IPS-18c (cell line): ENCODE data around the gene TSPEAR.
"Not testable (repeated sequence)": the region's sequence is repeated elsewhere in the genome, so short reads cannot be mapped to it uniquely, and the experiment has no call there.

Source experiments
- H3K4me3 ChIP-seq: 2 replicates; pipeline ENCODE4 v1.7.0; 2013; ENCODE audit warnings: low read depth, mild to moderate bottlenecking, low read length, moderate library complexity; ENCODE audit not compliant: insufficient read depth
- H3K9me3 ChIP-seq: one replicate; pipeline ENCODE4 v1.6.1; 2013; ENCODE audit warnings: mild to moderate bottlenecking, low read length, moderate library complexity; ENCODE audit not compliant: control insufficient read depth, insufficient read depth

Gene TSPEAR

GRCh38 chr21:44700101-44701022 is 11.0 kb downstream of the TSPEAR start:
- no peak overlapping the region for H3K4me3 ChIP-seq
- H3K9me3 ChIP-seq, result no peaks in the 10 kb centered on the region

- Histone ChIP-seq H3K9me3 (no peaks in the 10 kb centered on the region), H3K4me3 (no peak overlapping the region)
Observed at GRCh38 chr21:44699502-44700001, 11.8 kb downstream of the TSPEAR start.

- Histone ChIP-seq H3K9me3 (no peaks in the 10 kb centered on the region), H3K4me3 (no peak overlapping the region)
Observed at GRCh38 chr21:44697811-44698734, 13.3 kb downstream of the TSPEAR start.

GRCh38 chr21:44697172-44697810 is 14.1 kb downstream of the TSPEAR start, which contains the start of gene KRTAP10-12:
Gene KRTAP10-12 (plus strand): TSS chr21:44697172. CDS start chr21:44697202, 30 bp downstream.
- H3K9me3 ChIP-seq, H3K4me3 ChIP-seq: not testable (repeated sequence)

GRCh38 chr21:44696572-44696971 is 14.8 kb downstream of the TSPEAR start:
- Histone ChIP-seq H3K4me3 (no peak overlapping the region), H3K9me3 (no peaks in the 10 kb centered on the region)

GRCh38 chr21:44695641-44696040 is 15.7 kb downstream of the TSPEAR start:
- Histone ChIP-seq H3K9me3 (no peaks in the 10 kb centered on the region), H3K4me3 (no peak overlapping the region)

- H3K9me3 ChIP-seq, result no peaks in the 10 kb centered on the region
- no peak overlapping the region for H3K4me3 ChIP-seq
Observed at GRCh38 chr21:44695184-44695583, 16.2 kb downstream of the TSPEAR start.

GRCh38 chr21:44694776-44695175 is 16.6 kb downstream of the TSPEAR start:
- H3K4me3 ChIP-seq, result no peak overlapping the region
- H3K9me3 ChIP-seq, result no peaks in the 10 kb centered on the region

- no peaks in the 10 kb centered on the region for H3K9me3 ChIP-seq
- no peak overlapping the region for H3K4me3 ChIP-seq
Observed at GRCh38 chr21:44692798-44693512, 18.4 kb downstream of the TSPEAR start.

- H3K4me3 ChIP-seq, result no peak overlapping the region
- H3K9me3 ChIP-seq, result no peaks in the 10 kb centered on the region
Observed at GRCh38 chr21:44691686-44692085, 19.7 kb downstream of the TSPEAR start.

- H3K4me3 ChIP-seq, H3K9me3 ChIP-seq: not testable (repeated sequence)
Observed at GRCh38 chr21:44689740-44690139, 21.6 kb downstream of the TSPEAR start.

- Histone ChIP-seq H3K4me3 (no peak overlapping the region), H3K9me3 (no peaks in the 10 kb centered on the region)
Observed at GRCh38 chr21:44687671-44688070, 23.7 kb downstream of the TSPEAR start.

- H3K4me3 ChIP-seq, result no peak overlapping the region
Observed at GRCh38 chr21:44686843-44687561, 24.4 kb downstream of the TSPEAR start.

GRCh38 chr21:44686000-44686781 is 25.2 kb downstream of the TSPEAR start:
- Histone ChIP-seq H3K4me3 (no peak overlapping the region), H3K9me3 (no peaks in the 10 kb centered on the region)

More at GRCh38 chr21:44686843-44687561, 24.4 kb downstream of the TSPEAR start:
- no peaks in the 10 kb centered on the region for H3K9me3 ChIP-seq

- not testable (repeated sequence) for H3K4me3 ChIP-seq, H3K9me3 ChIP-seq
Observed at GRCh38 chr21:44685050-44685449, 26.3 kb downstream of the TSPEAR start.
